Natural killer cell (primary cell): ENCODE measurements around the gene SPATS2L. TPM values are rescaled to one million over a fixed set of nuclear protein-coding genes. Genes with fewer than 3 reads are reported as not detected.

Experiments
- ATAC-seq, 3 donors: fragments of 150-1000 bp in 2 of 3; fragments of 200-7000 bp in 1 of 3; cut with Tn5 transposase; 1 replicate in 1 of 3; 2 replicates in 2 of 3; pipeline ENCODE4 v1.10.0; 2021; ENCODE audit warnings: mild to moderate bottlenecking in 2 of 3, moderate library complexity in 2 of 3
- DNase-seq, 2 donors: peaks; one replicate each; pipeline versions ENCODE4 v3.0.0 to v3.0.0-alpha.2; 2013 to 2021; ENCODE audit warnings: mixed read lengths in 1 of 2
- H3K27ac ChIP-seq: one replicate; pipeline ENCODE4 v1.5.1; 2013; ENCODE audit warnings: mild to moderate bottlenecking, low read length
- H3K27me3 ChIP-seq: one replicate; pipeline ENCODE4 v1.6.1; 2013; ENCODE audit warnings: low read length; ENCODE audit not compliant: control insufficient read depth, insufficient read depth
- H3K36me3 ChIP-seq: one replicate; pipeline ENCODE4 v1.6.1; 2013; ENCODE audit warnings: low read length; ENCODE audit not compliant: control insufficient read depth, insufficient read depth
- H3K4me1 ChIP-seq: one replicate; pipeline ENCODE4 v1.6.1; 2013; ENCODE audit warnings: low read length; ENCODE audit not compliant: control insufficient read depth, insufficient read depth
- H3K4me3 ChIP-seq: one replicate; pipeline ENCODE4 v1.5.1; 2013; ENCODE audit warnings: low read length
- H3K9me3 ChIP-seq: one replicate; pipeline ENCODE4 v1.6.1; 2013; ENCODE audit warnings: low read length; ENCODE audit not compliant: control insufficient read depth, insufficient read depth
- H3K27ac Mint-ChIP-seq, 2 donors: one replicate each; pipeline ENCODE4 v1.8.0; 2022; ENCODE audit warnings: mild to moderate bottlenecking in 2 of 2, mixed read lengths in 2 of 2, moderate library complexity in 1 of 2
- H3K27me3 Mint-ChIP-seq, 2 donors: one replicate each; pipeline ENCODE4 v1.8.0; 2022; ENCODE audit warnings: low read depth in 2 of 2, mixed read lengths in 2 of 2
- H3K36me3 Mint-ChIP-seq: one replicate; pipeline ENCODE4 v1.8.0; 2022; ENCODE audit warnings: mixed read lengths
- H3K4me1 Mint-ChIP-seq, 2 donors: one replicate each; pipeline ENCODE4 v1.8.0; 2022; ENCODE audit warnings: mixed read lengths in 2 of 2
- H3K4me3 Mint-ChIP-seq: one replicate; pipeline ENCODE4 v1.8.0; 2022; ENCODE audit warnings: mild to moderate bottlenecking, moderate library complexity, mixed read lengths
- H3K9me3 Mint-ChIP-seq, 2 donors: one replicate each; pipeline ENCODE4 v1.8.0; 2022; ENCODE audit warnings: mixed read lengths in 2 of 2
- WGBS: methylation state at CpG from one replicate; pipeline ENCODE4 v1.1.7; 2013; ENCODE audit warnings: missing lambda C conversion rate; ENCODE audit not compliant: insufficient coverage; 5-methylcytosine and 5-hydroxymethylcytosine counted together
- intact Hi-C: fragments of 100-400 bp; cut with micrococcal nuclease; formaldehyde crosslinking; loops from one replicate; pipeline ENCODE4 v1.14.2; 2022
- total RNA-seq, 4 donors: library from RNA; stranded (reverse); fragments of 120-200 nt in 1 of 4; gene quantifications; one replicate each; pipeline versions ENCODE4 v1.2.3 to v1.2.4, GENCODE V29; 2013 to 2022
- TF ChIP-seq, protein P1 (sequence below): fragments of 200-600 bp; IDR thresholded peaks from one replicate; pipeline ENCODE4 v1.8.0; 2022; ENCODE audit warnings: antibody characterized with exemption

The SPATS2L gene
- total RNA-seq, 3 donors from 2014 or later (not counting 1 experiment from before 2014, with no cell fraction given) = 3.8 to 10.9 (median 4.4) TPM

DNA sequence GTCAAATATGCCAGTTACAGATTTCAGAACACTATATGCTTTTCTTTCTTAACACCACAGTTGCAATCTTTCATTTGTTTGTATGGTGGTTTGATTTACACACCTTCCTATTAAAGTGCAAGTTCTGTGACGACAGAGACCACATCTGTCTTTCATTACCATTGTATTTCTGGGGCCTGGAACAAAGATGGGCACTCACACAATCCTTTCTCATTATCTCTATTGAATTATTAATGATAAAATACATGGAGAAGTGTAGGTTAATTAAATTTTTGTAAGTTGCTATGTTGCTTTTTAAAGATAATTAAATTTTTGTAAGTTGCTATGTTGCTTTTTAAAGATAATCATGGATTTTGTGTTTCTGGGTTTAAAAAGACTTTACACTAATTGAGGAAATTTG lies 123.5 kb downstream of the SPATS2L start:
- Histone ChIP-seq H3K4me1 (no peaks in the 10 kb centered on the region), H3K36me3 (no peaks in the 10 kb centered on the region), H3K27ac (no peak overlapping the region), H3K27me3 (no peaks in the 10 kb centered on the region), H3K9me3 (no peaks in the 10 kb centered on the region), H3K4me3 (no peak overlapping the region)
- TF ChIP-seq, protein P1, sequence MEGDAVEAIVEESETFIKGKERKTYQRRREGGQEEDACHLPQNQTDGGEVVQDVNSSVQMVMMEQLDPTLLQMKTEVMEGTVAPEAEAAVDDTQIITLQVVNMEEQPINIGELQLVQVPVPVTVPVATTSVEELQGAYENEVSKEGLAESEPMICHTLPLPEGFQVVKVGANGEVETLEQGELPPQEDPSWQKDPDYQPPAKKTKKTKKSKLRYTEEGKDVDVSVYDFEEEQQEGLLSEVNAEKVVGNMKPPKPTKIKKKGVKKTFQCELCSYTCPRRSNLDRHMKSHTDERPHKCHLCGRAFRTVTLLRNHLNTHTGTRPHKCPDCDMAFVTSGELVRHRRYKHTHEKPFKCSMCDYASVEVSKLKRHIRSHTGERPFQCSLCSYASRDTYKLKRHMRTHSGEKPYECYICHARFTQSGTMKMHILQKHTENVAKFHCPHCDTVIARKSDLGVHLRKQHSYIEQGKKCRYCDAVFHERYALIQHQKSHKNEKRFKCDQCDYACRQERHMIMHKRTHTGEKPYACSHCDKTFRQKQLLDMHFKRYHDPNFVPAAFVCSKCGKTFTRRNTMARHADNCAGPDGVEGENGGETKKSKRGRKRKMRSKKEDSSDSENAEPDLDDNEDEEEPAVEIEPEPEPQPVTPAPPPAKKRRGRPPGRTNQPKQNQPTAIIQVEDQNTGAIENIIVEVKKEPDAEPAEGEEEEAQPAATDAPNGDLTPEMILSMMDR = no peak
- ATAC-seq (no peak), DNase-seq (no peak)
- H3K36me3 Mint-ChIP-seq = no peaks in the 10 kb centered on the region
- no peak overlapping the region for H3K27ac Mint-ChIP-seq
- intact Hi-C loops = no loop called here
- H3K4me1 Mint-ChIP-seq = no peaks in the 10 kb centered on the region
- no peaks in the 10 kb centered on the region for H3K9me3 Mint-ChIP-seq
- no peaks in the 10 kb centered on the region for H3K27me3 Mint-ChIP-seq
- no peak overlapping the region for H3K4me3 Mint-ChIP-seq
- no CpG with 5 or more reads among the region's 1 CpG for WGBS

GRCh38 chr2:200431996-200432705 lies 125.7 kb downstream of the SPATS2L start:
- Mint-ChIP-seq H3K27ac (no peak overlapping the region), H3K4me3 (no peak overlapping the region), H3K36me3 (no peaks in the 10 kb centered on the region), H3K9me3 (no peaks in the 10 kb centered on the region), H3K27me3 (no peaks in the 10 kb centered on the region), H3K4me1 (no peaks in the 10 kb centered on the region)
- WGBS = 89% methylated on average over 1 of the region's 1 CpG
- Histone ChIP-seq H3K4me3 (no peak overlapping the region), H3K9me3 (no peaks in the 10 kb centered on the region), H3K4me1 (no peaks in the 10 kb centered on the region), H3K27ac (no peak overlapping the region), H3K27me3 (no peaks in the 10 kb centered on the region), H3K36me3 (no peaks in the 10 kb centered on the region)
- no peak for ATAC-seq
- TF ChIP-seq, protein P1 = no peak
- DNase-seq = no peak
- intact Hi-C loops = no loop called here

DNA sequence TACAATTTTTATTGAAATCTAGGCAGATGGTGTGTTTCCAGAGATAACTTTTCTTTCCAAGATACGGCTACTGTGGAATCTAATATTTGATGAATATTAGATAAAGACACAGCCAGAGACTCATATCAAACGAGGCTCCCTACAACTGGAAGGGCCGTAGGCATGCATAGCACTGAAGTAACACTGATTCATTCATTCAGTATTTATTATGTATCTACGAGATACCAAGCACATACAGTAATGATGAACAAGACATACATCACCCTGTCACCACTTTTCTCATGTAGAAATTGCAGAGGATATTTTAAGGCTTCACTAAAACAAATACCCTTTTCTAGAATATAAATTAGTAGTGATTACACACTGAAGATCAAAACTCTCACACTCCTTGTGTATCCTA lies 128.9 kb downstream of the SPATS2L start:
- intact Hi-C loops = no loop called here
- H3K27me3 ChIP-seq = no peaks in the 10 kb centered on the region
- Mint-ChIP-seq H3K27me3 (no peaks in the 10 kb centered on the region), H3K4me3 (no peak overlapping the region), H3K36me3 (no peaks in the 10 kb centered on the region), H3K27ac (no peak overlapping the region), H3K9me3 (no peaks in the 10 kb centered on the region), H3K4me1 (no peaks in the 10 kb centered on the region)
- H3K4me1 ChIP-seq = no peaks in the 10 kb centered on the region
- ATAC-seq (no peak), DNase-seq (no peak)
- WGBS = 91% methylated on average over 4 of the region's 4 CpGs
- no peak overlapping the region for H3K4me3 ChIP-seq
- TF ChIP-seq, protein P1 = no peak
- H3K9me3 ChIP-seq = no peaks in the 10 kb centered on the region
- H3K36me3 ChIP-seq = no peaks in the 10 kb centered on the region
- no peak overlapping the region for H3K27ac ChIP-seq

GRCh38 chr2:200438251-200438650 lies 131.8 kb downstream of the SPATS2L start:
- no CpG with 5 or more reads among the region's 1 CpG for WGBS
- Mint-ChIP-seq H3K27me3 (no peaks in the 10 kb centered on the region), H3K4me1 (no peaks in the 10 kb centered on the region), H3K4me3 (no peak overlapping the region), H3K9me3 (no peaks in the 10 kb centered on the region), H3K27ac (no peak overlapping the region), H3K36me3 (no peaks in the 10 kb centered on the region)
- Histone ChIP-seq H3K4me1 (no peaks in the 10 kb centered on the region), H3K36me3 (no peaks in the 10 kb centered on the region), H3K4me3 (no peak overlapping the region), H3K27me3 (no peaks in the 10 kb centered on the region), H3K9me3 (no peaks in the 10 kb centered on the region), H3K27ac (no peak overlapping the region)
- TF ChIP-seq, protein P1 = no peak
- intact Hi-C loops = no loop called here
- DNase-seq = no peak
- no peak for ATAC-seq
